ENCODE measurements around the gene OR8J1. TPM values are rescaled to one million over a fixed set of nuclear protein-coding genes. Genes with fewer than 3 reads are reported as not detected.
"Not testable (repeated sequence)": the region's sequence is repeated elsewhere in the genome, so short reads cannot be mapped to it uniquely, and the experiment has no call there.

The OR8J1 gene
- total and polyA plus RNA-seq, 2 experiments from 2014 or later, result not detected

DNA sequence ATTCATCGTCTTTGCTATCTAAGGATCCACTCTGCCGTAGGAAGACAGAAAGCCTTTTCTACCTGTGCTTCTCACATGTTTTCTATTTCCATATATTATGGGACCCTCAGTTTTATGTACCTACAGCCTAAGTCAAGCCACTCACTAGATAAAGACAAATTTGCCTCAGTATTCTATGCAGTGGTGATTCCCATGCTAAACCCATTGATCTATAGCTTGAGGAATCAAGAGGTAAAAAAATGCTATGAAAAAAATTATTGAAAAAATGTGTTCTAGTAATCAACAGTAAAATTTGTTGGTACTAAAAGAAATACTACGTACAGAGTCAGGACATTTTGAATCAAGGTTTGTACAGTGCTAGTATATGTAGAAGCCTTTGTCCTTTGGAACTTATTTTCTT, 40.3 kb downstream of the OR8J1 start (continued):
- TF ChIP-seq ZNF462 (CRISPR knock-in tag; IDR thresholded peaks at IDR 0.05) (no peak), CREB1 (CRISPR knock-in tag; IDR thresholded peaks at IDR 0.05; ENCODE audit: low read depth) (no peak)

GRCh38 chr11:56396047-56396446, 42.0 kb downstream of the OR8J1 start:
- Histone ChIP-seq H3K27ac (ENCODE audit: low read depth) (no peak overlapping the region), H3K4me1 (ENCODE audit: insufficient read depth) (no peaks in the 10 kb centered on the region), H3K36me3 (ENCODE audit: insufficient read depth) (no peaks in the 10 kb centered on the region), H3F3A (replicated peaks; ENCODE audit: low read depth) (no peaks in the 10 kb centered on the region), H3K4me3 (no peak overlapping the region), H3K9me2 (ENCODE audit: insufficient read depth) (no peaks in the 10 kb centered on the region), H3K4me2 (no peak overlapping the region), H2AFZ (no peak overlapping the region), H3K27me3 (ENCODE audit: insufficient read depth) (no peaks in the 10 kb centered on the region), H3K79me2 (replicated peaks; ENCODE audit: insufficient read depth) (no peaks in the 10 kb centered on the region), H4K20me1 (replicated peaks; ENCODE audit: insufficient read depth) (no peaks in the 10 kb centered on the region)
- H3K27ac Mint-ChIP-seq, result no peak overlapping the region
- H3K36me3 Mint-ChIP-seq (ENCODE audit: low read depth), result peaks cover 1% of the 10 kb centered on the region; the same call in 2 of the 3 replicates
- H3K4me1 Mint-ChIP-seq, result no peaks in the 10 kb centered on the region
- ATAC-seq (peak; percentile 73), DNase-seq (ENCODE audit: low spot score) (peak; percentile 50)
- no peak overlapping the region for H3K4me3 Mint-ChIP-seq
- TF ChIP-seq ZNF114 (CRISPR knock-in tag; IDR thresholded peaks at IDR 0.05) (no peak), CTCF (conservative IDR thresholded peaks at IDR 0.05; ENCODE audit: low read depth in 2 of 2) (peak; percentile 55 to 56)
- H3K27me3 Mint-ChIP-seq (ENCODE audit: insufficient read depth, low read depth, poor library complexity), result no peaks in the 10 kb centered on the region
- H3K9me3 Mint-ChIP-seq, result peaks cover under 1% of the 10 kb centered on the region; the same call in 1 of the 3 replicates

GRCh38 chr11:56401858-56402461, 47.9 kb downstream of the OR8J1 start:
- H4K20me1 ChIP-seq (replicated peaks; ENCODE audit: insufficient read depth); H3K4me3 Mint-ChIP-seq; H3K36me3 ChIP-seq (ENCODE audit: insufficient read depth); H3K9me3 Mint-ChIP-seq; DNase-seq (ENCODE audit: low spot score); H3K27me3 Mint-ChIP-seq (ENCODE audit: insufficient read depth, low read depth, poor library complexity); H3K27ac ChIP-seq (ENCODE audit: low read depth); H3K4me3 ChIP-seq; H3K9me2 ChIP-seq (ENCODE audit: insufficient read depth); H3K4me1 Mint-ChIP-seq; H3K4me2 ChIP-seq; H3K4me1 ChIP-seq (ENCODE audit: insufficient read depth); H3F3A ChIP-seq (replicated peaks; ENCODE audit: low read depth); H3K27me3 ChIP-seq (ENCODE audit: insufficient read depth); ATAC-seq; H3K79me2 ChIP-seq (replicated peaks; ENCODE audit: insufficient read depth); H2AFZ ChIP-seq; H3K27ac Mint-ChIP-seq; H3K36me3 Mint-ChIP-seq (ENCODE audit: low read depth): not testable (repeated sequence)
